Activated naive CD4-positive, alpha-beta T cell treated with anti-CD3 and anti-CD28 coated beads, Interleukin-2, amount 50 U/mL, for 24 hours (primary cell): ENCODE measurements around the gene SYN1.
"Not testable (repeated sequence)": the region's sequence is repeated elsewhere in the genome, so short reads cannot be mapped to it uniquely, and the experiment has no call there.

Experiments used
- H3K27ac Mint-ChIP-seq: one replicate; pipeline ENCODE4 v1.8.0; 2021; ENCODE audit warnings: mild to moderate bottlenecking, mixed read lengths
- H3K27me3 Mint-ChIP-seq: one replicate; pipeline ENCODE4 v1.8.0; 2021; ENCODE audit warnings: mixed read lengths
- H3K36me3 Mint-ChIP-seq: one replicate; pipeline ENCODE4 v1.8.0; 2021; ENCODE audit warnings: mixed read lengths
- H3K4me1 Mint-ChIP-seq: one replicate; pipeline ENCODE4 v1.8.0; 2021; ENCODE audit warnings: mixed read lengths
- H3K4me3 Mint-ChIP-seq: one replicate; pipeline ENCODE4 v1.8.0; 2021; ENCODE audit warnings: mild to moderate bottlenecking, mixed read lengths
- H3K9me3 Mint-ChIP-seq: one replicate; pipeline ENCODE4 v1.8.0; 2021; ENCODE audit warnings: mixed read lengths

SYN1 gene

DNA sequence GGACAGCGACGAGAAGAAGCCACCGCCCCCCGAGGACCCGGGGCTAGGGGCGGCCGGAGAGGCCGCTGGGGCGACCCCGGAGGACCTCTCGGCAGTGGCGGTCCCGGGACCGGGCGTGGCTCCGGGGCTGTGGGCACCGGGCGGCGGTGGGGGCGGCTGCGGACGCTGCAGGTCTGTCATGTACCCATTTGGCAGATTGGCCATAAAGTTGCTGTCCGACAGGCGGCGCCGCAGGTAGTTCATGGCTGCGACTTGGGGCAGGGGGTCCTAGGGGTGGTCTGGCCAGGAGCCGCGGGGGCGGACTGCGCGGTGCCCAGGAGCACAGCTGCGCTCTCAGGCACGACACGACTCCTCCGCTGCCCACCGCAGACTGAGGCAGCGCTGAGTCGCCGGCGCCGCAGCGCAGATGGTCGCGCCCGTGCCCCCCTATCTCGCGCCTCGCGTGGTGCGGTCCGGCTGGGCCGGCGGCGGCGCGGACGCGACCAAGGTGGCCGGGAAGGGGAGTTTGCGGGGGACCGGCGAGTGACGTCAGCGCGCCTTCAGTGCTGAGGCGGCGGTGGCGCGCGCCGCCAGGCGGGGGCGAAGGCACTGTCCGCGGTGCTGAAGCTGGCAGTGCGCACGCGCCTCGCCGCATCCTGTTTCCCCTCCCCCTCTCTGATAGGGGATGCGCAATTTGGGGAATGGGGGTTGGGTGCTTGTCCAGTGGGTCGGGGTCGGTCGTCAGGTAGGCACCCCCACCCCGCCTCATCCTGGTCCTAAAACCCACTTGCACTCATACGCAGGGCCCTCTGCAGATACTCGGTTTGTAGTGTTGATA, at the start of gene SYN1:
Gene SYN1 (minus strand): TSS at position 372 of the 817 bp plus-strand sequence. CDS start 129 bp downstream, at position 243.
- H3K9me3 Mint-ChIP-seq = no peaks in the 10 kb centered on the region
- no peak within 1 kb of the TSS for H3K27ac Mint-ChIP-seq
- H3K36me3 Mint-ChIP-seq = no peaks in the 10 kb centered on the region
- no peaks in the 10 kb centered on the region for H3K27me3 Mint-ChIP-seq
- peak within 1 kb of the TSS; percentile 52 for H3K4me3 Mint-ChIP-seq
- H3K4me1 Mint-ChIP-seq = peaks cover 23% of the 10 kb centered on the region

DNA sequence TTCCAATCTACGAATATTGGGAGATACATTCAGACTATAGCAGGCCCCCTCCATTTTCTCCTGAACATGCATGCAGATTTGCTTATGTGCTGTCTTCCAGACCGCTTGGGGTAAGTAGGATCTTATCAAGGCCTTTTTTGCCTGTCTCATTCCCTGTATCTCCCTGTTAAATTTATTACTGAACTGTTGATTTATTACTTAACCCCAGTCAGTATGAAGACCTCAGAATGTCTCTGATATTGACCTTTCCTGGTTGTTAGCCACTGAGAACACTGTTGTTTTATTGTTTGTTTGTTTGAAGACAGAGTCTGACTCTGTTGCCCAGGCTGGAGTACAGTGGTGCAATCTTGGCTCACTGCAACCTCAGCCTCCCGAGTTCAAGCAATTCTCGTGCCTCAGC, 46.1 kb upstream of the SYN1 start:
- not testable (repeated sequence) for H3K27me3 Mint-ChIP-seq, H3K4me3 Mint-ChIP-seq, H3K36me3 Mint-ChIP-seq, H3K9me3 Mint-ChIP-seq, H3K27ac Mint-ChIP-seq
- H3K4me1 Mint-ChIP-seq = peaks cover 13% of the 10 kb centered on the region

DNA sequence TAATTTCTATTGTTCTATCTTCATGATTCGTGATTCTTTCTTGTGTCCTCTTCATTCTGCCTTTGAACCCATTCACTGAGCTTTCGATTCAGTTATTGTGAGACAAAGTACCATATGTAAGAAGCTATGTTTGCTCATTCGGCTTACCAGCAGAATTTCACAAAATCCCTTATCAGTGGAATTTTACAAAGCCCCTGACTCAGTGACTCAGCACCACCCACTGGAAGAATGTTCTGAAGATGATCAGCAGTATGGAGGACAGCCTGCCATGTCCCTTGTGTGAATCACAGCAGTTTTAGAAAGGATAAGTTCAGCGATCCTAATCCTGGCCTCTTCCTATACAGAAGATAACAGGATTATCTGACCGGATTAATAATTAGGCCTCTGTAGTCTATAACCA, 45.1 kb upstream of the SYN1 start:
- no peak overlapping the region for H3K4me3 Mint-ChIP-seq
- peak overlapping the region; percentile 69 for H3K27ac Mint-ChIP-seq
- peaks cover 13% of the 10 kb centered on the region for H3K4me1 Mint-ChIP-seq
- no peaks in the 10 kb centered on the region for H3K27me3 Mint-ChIP-seq
- no peaks in the 10 kb centered on the region for H3K9me3 Mint-ChIP-seq
- no peaks in the 10 kb centered on the region for H3K36me3 Mint-ChIP-seq

DNA sequence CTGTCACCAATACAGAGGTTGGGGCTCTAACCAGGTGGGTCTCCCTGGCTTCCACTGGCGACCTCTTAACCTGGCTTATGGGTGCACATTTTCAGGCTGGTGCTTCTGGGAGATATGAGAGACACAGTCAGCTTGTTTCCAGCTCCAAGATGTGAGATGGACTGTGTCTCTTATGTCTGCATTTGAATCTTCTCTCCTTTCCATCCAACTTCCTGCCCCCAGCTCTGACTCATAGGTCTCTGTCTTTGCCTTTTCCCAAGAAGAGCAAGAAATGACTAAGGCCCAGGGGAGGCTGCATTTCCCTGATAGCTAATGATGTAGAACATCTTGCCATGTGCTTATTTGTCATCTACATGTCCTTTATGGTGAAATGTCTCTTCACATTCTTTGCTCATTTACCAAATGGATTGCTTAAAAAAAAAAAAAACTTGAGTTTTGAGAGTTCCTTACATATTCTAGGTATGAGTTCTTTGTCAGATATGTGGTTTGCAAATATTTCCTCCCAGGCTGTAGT, 42.5 kb upstream of the SYN1 start:
- Mint-ChIP-seq H3K4me3 (peak overlapping the region; percentile 20), H3K36me3 (no peaks in the 10 kb centered on the region), H3K27me3 (no peaks in the 10 kb centered on the region), H3K4me1 (peaks cover 17% of the 10 kb centered on the region), H3K27ac (peak overlapping the region; percentile 96), H3K9me3 (no peaks in the 10 kb centered on the region)

DNA sequence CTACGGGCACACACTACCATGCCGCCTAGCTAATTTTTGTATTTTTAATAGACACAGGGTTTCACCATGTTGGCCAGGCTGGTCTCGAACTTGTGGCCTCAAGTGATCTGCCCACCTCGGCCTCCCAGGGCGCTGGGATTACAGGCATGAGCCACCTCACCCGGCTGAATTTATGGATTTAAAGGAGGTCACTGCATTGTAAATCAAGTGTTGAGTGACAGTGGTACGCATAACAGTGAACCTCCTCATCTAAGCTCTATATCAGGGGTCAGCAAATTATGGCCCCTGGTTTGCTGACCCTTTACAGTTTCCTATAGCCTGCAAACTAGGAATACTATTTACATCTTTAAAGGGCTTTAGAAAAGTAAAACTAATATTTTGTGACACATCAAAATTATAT, 41.9 kb upstream of the SYN1 start:
- Mint-ChIP-seq H3K36me3 (peaks cover under 1% of the 10 kb centered on the region), H3K4me1 (peaks cover 21% of the 10 kb centered on the region), H3K9me3 (no peaks in the 10 kb centered on the region), H3K27me3 (no peaks in the 10 kb centered on the region), H3K27ac (no peak overlapping the region), H3K4me3 (no peak overlapping the region)

DNA sequence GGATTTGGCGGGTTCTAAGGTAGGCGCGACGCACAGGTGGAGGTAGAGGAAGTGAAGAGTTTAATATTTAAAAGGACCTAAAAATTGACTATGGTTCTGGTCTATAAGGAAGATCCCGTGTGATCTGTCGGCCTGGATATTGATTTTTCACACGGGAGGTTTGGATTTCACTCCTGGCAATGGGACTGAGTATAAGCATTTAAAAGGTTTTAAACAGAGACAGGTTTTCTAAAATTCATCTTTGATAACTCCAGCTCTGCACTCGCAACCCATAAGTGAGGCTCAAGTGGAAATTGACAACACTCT, 39.7 kb upstream of the SYN1 start:
- H3K9me3 Mint-ChIP-seq = no peaks in the 10 kb centered on the region
- H3K4me3 Mint-ChIP-seq = peak overlapping the region; percentile 79
- H3K27me3 Mint-ChIP-seq = no peaks in the 10 kb centered on the region
- H3K36me3 Mint-ChIP-seq = peaks cover 11% of the 10 kb centered on the region
- peak overlapping the region; percentile 94 for H3K27ac Mint-ChIP-seq
- H3K4me1 Mint-ChIP-seq = peaks cover 27% of the 10 kb centered on the region

DNA sequence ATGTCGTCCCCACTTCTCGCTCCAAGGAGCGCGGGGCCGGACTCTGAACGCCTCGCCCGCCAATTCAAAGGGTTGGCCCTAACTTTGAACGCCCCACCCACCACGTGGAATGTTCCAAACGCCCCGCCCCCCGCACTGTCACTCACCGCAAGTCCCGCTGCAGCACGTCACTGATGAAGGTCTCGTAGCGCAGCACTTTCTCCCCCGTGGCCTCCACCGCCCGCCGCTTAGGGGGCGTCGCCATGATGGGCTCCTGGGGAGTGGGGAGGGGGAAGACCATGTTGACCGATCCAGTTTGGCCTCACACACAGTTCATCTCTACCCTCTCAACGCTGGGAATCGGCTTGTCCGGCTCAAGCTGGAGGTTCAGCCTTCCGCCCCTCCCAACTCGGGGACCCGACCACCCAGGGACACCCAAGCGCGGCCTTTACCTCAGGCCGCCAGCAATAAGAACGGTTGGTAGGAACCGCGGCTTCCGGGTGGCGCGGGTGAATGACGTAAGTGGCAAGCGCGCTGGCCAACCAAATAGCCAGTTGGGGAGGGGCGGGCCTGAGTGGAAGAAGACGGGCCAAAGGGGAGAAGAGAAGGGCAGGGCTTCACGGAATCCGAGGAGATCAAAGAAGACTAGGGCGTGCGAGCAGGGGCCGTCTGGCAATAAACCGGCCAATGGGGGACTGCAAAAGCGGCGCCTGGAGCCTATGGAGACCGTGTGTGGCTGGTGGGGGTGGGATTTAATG, 39.2 kb upstream of the SYN1 start, which contains the start of gene UXT:
Gene UXT (minus strand): TSS at position 497 of the 737 bp plus-strand sequence. CDS start 253 bp downstream, at position 244.
- no peaks in the 10 kb centered on the region for H3K9me3 Mint-ChIP-seq
- peaks cover 26% of the 10 kb centered on the region for H3K4me1 Mint-ChIP-seq
- H3K4me3 Mint-ChIP-seq = peak within 1 kb of the TSS; percentile 79
- peak within 1 kb of the TSS; percentile 94 for H3K27ac Mint-ChIP-seq
- H3K27me3 Mint-ChIP-seq = no peaks in the 10 kb centered on the region
- H3K36me3 Mint-ChIP-seq = peaks cover 11% of the 10 kb centered on the region

DNA sequence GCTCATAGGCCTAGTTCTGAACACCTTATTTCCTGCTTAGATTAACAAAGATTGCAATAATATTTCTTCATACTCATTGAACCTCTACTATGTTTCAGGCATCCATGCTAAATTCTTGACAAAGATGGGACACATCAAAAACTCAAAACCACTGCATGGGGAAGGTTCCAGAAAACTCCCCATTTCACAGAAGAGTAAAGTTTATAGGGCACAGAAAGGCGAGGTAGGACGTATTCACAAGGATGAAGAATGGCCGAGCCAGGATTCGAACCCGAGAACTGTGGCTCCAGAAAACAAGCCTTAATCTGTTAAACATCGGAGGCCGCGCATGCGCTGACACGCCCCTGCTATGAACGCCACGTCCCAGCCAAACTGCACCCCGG, 38.6 kb upstream of the SYN1 start:
- peaks cover 26% of the 10 kb centered on the region for H3K4me1 Mint-ChIP-seq
- peak overlapping the region; percentile 79 for H3K4me3 Mint-ChIP-seq
- H3K36me3 Mint-ChIP-seq = peaks cover 15% of the 10 kb centered on the region
- no peaks in the 10 kb centered on the region for H3K27me3 Mint-ChIP-seq
- H3K9me3 Mint-ChIP-seq = no peaks in the 10 kb centered on the region
- peak overlapping the region; percentile 94 for H3K27ac Mint-ChIP-seq

DNA sequence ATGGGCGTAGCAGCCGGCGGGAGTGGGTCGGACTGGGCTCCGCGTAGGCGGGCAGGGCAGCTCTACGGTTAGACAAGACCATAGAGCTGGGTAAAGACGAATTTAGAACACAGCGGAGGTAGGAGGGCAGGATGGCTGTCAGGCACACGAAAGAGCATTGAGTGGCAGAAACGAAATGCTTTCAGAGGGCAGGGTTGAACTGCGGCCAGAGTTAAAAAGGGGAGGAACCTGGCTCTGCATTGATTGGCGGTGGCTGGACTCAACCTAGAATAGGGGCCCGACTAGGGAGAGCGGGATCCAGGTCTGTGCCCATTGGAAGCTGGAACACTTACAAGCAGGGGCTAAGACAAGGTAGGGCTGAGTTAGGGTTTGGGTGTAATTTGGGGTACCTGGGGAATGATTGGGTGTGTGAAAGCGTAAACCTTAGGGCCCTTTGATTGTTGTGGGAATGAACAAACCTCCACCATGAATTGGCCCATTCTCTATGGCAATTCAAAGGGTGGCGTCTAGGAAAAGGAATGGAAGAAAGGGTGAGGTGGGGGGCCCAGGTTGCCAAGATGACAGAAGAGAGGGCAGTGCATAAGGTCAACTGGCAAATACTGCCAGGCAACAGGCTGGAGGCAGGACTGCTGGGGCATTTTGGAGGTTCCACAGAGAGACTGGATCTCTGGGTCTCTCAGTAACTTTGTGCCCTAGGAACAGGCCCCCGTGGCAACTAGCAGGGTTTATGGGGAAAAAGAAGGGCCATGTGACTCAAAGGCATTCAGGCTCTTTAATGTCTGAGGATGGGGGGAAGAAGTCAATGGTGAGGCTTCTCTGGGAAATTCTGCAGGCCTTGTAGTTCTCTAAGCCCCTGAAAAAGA, 31.6 kb upstream of the SYN1 start:
- peak overlapping the region; percentile 95 for H3K4me3 Mint-ChIP-seq
- H3K27ac Mint-ChIP-seq = peak overlapping the region; percentile 98
- peaks cover 28% of the 10 kb centered on the region for H3K36me3 Mint-ChIP-seq
- H3K4me1 Mint-ChIP-seq = peaks cover 45% of the 10 kb centered on the region
- no peaks in the 10 kb centered on the region for H3K27me3 Mint-ChIP-seq
- no peaks in the 10 kb centered on the region for H3K9me3 Mint-ChIP-seq

DNA sequence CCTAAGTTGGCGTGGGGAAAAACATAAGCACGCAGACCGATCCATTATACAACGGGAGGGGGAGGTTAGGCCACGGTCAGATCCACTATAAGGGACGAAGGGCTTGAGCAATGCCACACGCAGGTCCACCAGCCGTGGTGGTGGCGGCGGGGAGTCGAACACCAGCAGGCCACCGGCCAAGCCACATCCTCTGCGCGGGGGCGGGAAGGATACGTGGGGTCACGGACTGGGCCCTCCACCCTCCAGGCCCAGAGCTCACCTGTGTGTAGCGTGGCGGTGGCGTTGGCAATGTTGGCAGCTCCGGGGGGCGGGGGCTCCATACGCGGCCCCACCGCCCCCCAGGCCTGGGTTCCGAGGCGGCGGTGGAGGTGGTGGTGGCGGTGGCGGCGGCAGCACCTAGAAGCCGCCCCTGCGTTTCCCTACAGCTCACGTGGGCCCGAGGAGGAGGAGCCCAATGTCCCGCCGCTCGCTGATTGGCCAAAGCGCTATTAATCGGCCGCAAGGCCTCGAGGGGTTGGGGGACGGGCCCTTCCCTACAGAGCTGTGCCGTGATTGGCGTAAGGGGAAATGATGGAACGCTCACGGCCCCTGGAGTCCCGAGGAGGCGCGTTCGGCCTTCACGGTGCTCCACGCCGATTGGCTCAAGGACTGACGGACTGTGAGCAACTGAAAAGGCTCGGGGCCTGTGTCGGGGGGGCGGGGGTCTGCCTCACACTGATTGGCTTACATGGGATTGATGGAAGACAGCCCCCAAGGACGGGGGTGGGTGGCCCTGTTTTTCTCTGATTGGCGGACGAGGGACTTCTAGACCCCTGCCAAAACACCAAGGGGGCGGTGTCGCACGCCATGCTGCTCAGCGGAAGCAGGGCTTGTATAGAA, 30.7 kb upstream of the SYN1 start, which contains the start of gene ELK1:
Gene ELK1 (minus strand): TSS at position 400 of the 879 bp plus-strand sequence. CDS start 9,122 bp downstream, outside the sequence.
- Mint-ChIP-seq H3K27ac (peak within 1 kb of the TSS; percentile 98), H3K36me3 (peaks cover 22% of the 10 kb centered on the region), H3K27me3 (no peaks in the 10 kb centered on the region), H3K4me1 (peaks cover 45% of the 10 kb centered on the region), H3K9me3 (no peaks in the 10 kb centered on the region), H3K4me3 (peak within 1 kb of the TSS; percentile 95)

DNA sequence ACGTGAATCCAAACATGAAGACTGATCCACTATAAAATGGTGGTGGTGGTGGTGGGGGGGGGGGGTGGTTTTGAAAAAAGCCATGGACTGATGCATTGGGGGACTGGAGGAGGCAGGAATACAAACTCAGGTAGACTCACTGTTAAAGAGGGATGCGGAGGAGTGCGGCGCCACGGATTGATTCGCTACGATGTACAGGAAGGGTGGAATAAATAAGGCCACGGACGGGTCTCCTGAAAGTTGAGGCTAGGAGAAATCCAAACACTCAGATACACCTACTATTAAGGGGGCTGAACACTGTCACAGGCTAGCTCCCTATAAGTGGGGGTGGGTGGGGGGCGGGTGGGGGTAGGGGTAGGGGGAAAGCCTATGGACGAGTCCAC, 30.1 kb upstream of the SYN1 start:
- Mint-ChIP-seq H3K9me3 (no peaks in the 10 kb centered on the region), H3K36me3 (peaks cover 22% of the 10 kb centered on the region), H3K27ac (peak overlapping the region; percentile 77), H3K4me3 (peak overlapping the region; percentile 95), H3K27me3 (no peaks in the 10 kb centered on the region), H3K4me1 (peaks cover 51% of the 10 kb centered on the region)

DNA sequence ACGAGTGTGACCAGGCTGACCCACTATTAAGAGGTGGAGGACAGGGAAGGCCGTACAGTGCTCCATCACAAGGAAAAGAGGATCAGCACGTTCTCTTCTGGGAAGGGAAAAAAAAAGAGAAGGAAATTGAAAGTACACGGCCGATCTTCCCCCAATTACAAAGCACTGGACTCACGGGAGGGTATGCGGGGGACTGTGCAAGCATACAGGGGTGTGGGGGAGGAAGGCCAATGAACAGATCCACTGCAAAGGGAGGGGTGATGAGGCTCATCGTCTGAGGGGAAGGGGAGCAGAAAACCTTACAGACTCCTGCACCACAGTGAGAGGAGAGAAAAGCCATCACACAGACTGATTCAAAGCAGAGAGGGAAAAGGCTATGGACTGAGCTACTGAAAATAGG, 29.6 kb upstream of the SYN1 start:
- H3K27ac Mint-ChIP-seq = peak overlapping the region; percentile 84
- peaks cover 20% of the 10 kb centered on the region for H3K36me3 Mint-ChIP-seq
- no peaks in the 10 kb centered on the region for H3K9me3 Mint-ChIP-seq
- peaks cover 56% of the 10 kb centered on the region for H3K4me1 Mint-ChIP-seq
- H3K4me3 Mint-ChIP-seq = peak overlapping the region; percentile 95
- H3K27me3 Mint-ChIP-seq = no peaks in the 10 kb centered on the region

DNA sequence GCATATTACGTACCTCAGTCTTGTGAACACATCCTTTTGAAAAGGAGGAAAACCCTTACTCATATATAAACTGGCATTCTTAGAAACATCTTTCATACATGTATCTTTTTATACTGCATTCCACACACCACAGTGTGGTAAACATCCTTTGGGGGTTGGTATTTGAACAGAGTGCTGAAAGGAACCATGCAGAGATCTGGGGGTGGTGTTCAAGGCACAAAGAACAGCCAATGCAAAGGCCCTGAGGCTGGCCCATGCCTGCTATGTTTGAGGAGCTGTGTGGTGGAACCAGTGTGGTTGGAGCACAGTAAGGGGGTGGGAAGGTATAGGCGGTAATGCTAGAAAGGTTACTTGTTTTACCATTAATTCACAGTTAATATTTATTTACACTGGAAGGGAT, 28.7 kb upstream of the SYN1 start:
- peak overlapping the region; percentile 85 for H3K27ac Mint-ChIP-seq
- peaks cover 16% of the 10 kb centered on the region for H3K36me3 Mint-ChIP-seq
- no peaks in the 10 kb centered on the region for H3K27me3 Mint-ChIP-seq
- peak overlapping the region; percentile 95 for H3K4me3 Mint-ChIP-seq
- H3K9me3 Mint-ChIP-seq = no peaks in the 10 kb centered on the region
- H3K4me1 Mint-ChIP-seq = peaks cover 58% of the 10 kb centered on the region

DNA sequence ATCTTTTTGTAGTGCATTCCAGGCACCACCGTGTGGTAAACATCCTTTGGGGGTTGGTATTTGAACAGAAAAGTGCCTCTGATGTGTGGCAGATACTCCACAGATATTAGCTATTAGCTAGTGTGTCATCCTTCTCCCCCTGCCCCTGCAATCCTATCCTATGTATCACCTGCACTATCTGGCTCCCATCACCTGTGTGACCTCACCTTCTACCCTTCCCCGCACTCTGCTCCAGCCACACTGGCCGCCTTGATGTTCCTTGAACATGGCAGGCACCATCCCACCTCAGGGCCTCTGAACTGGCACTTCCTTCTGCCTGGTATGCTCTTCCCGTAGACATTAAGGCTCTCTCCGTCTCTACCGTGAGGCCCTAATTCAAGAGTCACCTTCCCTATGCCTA, 27.0 kb upstream of the SYN1 start:
- no peaks in the 10 kb centered on the region for H3K9me3 Mint-ChIP-seq
- peak overlapping the region; percentile 42 for H3K4me3 Mint-ChIP-seq
- H3K27me3 Mint-ChIP-seq = no peaks in the 10 kb centered on the region
- peaks cover 14% of the 10 kb centered on the region for H3K36me3 Mint-ChIP-seq
- peaks cover 58% of the 10 kb centered on the region for H3K4me1 Mint-ChIP-seq
- H3K27ac Mint-ChIP-seq = peak overlapping the region; percentile 87
